HG02840 (cell line): Measurements from ENCODE around the gene NDUFB3.
"Not testable (repeated sequence)": the region's sequence is repeated elsewhere in the genome, so short reads cannot be mapped to it uniquely, and the experiment has no call there.

Source experiments
- ATAC-seq: cut with Tn5 transposase; IDR thresholded peaks from one replicate; pipeline ENCODE4 v1.9.1; 2021; ENCODE audit warnings: mild to moderate bottlenecking, moderate library complexity, moderate number of reproducible peaks; ENCODE audit not compliant: unreplicated experiment, low FRiP score

The NDUFB3 gene

GRCh38 chr2:201084863-201085262 is 13.1 kb downstream of the NDUFB3 start:
- no peak for ATAC-seq

GRCh38 chr2:201090574-201090973 is 18.8 kb downstream of the NDUFB3 start:
- no peak for ATAC-seq

DNA sequence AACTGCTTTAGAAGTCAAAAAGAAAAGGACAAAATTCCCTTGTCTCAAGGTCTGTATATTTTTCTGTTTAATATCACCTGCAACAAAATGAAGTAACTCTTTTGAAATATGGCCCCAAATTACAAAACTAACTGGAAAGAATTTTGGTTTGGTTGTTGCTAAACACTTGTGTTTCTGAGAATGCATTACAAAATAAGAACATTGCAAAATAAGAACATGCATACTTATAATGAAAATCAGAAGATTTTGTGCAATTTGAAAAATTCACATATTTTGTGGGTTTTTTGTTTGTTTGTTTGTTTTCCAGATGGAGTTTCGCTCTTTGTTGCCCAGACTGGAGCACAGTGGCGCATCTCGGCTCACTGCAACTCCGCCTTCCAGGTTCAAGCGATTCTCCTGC is 21.8 kb downstream of the NDUFB3 start:
- no peak for ATAC-seq

- no peak for ATAC-seq
Measured at GRCh38 chr2:201100497-201100896, 28.7 kb downstream of the NDUFB3 start.

GRCh38 chr2:201105759-201106158 is 34.0 kb downstream of the NDUFB3 start:
- ATAC-seq = no peak

GRCh38 chr2:201107624-201108023 is 35.8 kb downstream of the NDUFB3 start:
- no peak for ATAC-seq

DNA sequence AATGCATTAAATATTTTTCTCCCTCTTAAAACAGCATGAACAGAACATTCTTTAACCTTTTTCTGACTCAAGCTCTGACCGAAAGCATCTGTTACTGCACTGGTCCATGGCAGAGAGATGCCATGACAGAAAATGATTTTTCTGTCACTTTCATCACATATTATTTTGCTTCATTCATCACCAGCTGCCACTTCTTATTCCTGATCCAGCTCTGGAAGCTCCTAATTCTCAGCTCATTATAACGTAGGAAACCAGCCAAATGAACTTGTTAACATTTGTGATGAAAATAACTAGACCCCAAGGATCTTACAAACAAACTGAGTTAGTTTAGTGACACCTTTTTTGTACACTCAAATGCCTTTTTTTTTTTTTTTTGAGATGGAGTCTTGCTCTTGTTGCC is 36.5 kb downstream of the NDUFB3 start:
- ATAC-seq = no peak

- no peak for ATAC-seq
Measured at GRCh38 chr2:201109186-201109585, 37.4 kb downstream of the NDUFB3 start.

- no peak for ATAC-seq
Measured at GRCh38 chr2:201110615-201111014, 38.8 kb downstream of the NDUFB3 start.

GRCh38 chr2:201111096-201111495 is 39.3 kb downstream of the NDUFB3 start:
- ATAC-seq = no peak

DNA sequence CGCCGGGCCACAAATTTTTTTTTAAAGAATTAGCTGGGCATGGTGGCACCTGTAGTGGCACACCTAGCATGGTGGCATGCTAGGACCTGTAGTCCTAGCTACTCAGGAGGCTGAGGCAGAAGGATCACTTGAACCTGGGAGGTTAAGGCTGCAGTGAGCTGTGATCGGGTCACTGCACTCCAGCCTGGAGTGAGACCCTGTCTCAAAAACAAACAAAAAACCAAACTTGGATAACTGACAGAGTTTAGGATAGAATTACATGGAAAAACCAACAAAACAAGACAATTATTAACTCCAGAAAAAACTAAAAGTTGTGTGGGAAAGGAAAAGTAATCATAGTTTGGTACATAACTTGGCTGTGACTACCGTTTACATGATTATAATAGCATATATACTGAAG is 42.5 kb downstream of the NDUFB3 start:
- ATAC-seq = no peak

GRCh38 chr2:201114846-201115245 is 43.0 kb downstream of the NDUFB3 start:
- no peak for ATAC-seq

DNA sequence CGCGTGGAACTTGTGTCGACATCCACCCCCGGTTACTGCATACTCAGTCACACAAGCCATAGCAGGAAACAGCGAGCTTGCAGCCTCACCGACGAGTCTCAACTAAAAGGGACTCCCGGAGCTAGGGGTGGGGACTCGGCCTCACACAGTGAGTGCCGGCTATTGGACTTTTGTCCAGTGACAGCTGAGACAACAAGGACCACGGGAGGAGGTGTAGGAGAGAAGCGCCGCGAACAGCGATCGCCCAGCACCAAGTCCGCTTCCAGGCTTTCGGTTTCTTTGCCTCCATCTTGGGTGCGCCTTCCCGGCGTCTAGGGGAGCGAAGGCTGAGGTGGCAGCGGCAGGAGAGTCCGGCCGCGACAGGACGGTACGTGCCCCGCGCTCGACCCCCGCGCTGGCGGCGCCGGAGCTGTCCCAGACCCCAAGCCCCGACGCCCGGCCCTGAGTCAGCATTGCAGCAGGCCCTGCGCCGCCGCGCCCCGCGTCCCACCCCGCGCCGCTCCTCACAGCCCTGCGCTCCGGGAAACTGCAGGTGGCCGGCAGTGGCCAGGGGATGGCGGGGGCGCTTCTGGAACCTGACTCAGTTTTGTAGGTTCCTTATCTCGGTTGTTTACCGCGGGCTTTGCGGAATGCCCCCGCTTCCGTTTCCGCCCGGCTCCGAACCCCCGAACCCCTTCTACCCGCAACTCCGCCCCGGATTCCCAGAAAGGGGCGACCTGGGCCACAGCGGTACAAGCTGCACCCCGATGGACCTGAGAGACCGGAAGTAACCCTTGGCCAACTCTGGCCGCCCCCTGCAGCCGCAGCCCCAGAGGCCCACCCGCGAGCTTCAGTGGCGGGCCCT is 44.5 kb downstream of the NDUFB3 start, which contains the start of gene CFLAR:
Gene CFLAR (plus strand): TSS at position 50 of the 844 bp plus-strand sequence. CDS start 13,702 bp downstream, outside the sequence.
- ATAC-seq = peak; percentile 27

DNA sequence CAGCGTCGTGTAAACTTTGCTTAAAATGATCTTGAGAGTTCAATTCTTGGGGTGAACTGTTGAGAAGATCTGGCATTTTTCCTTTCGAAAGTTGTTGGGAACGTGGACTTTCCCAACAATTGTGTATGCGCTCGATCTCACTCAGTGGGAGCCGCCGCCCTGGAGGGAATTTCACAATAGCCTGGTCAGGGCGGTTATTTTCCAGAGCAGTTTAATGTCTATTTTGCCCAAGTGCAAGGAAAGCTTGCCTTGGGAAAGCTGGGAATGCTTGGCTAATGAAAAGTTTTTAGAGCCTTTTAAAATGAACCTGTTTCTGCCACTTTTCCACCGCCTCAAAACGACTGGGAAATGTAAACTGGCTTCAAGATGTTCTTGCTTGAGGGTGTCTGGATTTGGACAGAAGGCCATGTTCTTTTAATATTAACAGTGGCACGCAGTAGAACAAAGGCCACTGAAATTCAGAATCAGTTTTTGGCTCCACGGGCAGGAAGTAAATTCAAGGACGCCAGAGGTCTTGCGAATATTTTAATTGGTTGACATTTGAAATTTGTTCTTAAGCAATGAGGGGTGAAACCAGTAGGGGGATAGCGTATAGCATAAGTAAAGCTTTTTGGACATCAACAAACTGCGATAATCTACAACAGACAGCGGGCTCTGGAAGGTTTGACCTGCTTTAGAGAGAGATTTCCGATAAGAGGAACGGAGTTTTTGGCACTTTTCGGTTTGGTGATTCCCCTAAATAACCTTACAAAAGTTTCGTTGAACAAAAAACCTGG is 45.3 kb downstream of the NDUFB3 start:
- peak; percentile 25 for ATAC-seq

DNA sequence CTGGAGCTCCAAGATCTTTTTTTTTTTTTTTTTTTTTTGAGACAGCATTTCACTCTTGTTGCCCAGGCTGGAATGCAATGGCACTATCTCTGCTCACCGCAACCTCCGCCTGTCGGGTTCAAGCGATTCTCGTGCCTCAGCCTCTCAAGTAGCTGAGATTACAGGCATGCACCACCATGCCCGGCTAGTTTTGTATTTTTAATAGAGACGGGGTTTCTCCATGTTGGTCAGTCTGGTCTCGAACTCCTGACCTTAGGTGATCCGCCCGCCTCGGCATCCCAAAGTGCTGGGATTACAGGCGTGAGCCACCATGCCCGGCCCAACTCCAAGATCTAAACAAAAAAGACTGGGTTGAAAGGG is 45.9 kb downstream of the NDUFB3 start:
- ATAC-seq = not testable (repeated sequence)

DNA sequence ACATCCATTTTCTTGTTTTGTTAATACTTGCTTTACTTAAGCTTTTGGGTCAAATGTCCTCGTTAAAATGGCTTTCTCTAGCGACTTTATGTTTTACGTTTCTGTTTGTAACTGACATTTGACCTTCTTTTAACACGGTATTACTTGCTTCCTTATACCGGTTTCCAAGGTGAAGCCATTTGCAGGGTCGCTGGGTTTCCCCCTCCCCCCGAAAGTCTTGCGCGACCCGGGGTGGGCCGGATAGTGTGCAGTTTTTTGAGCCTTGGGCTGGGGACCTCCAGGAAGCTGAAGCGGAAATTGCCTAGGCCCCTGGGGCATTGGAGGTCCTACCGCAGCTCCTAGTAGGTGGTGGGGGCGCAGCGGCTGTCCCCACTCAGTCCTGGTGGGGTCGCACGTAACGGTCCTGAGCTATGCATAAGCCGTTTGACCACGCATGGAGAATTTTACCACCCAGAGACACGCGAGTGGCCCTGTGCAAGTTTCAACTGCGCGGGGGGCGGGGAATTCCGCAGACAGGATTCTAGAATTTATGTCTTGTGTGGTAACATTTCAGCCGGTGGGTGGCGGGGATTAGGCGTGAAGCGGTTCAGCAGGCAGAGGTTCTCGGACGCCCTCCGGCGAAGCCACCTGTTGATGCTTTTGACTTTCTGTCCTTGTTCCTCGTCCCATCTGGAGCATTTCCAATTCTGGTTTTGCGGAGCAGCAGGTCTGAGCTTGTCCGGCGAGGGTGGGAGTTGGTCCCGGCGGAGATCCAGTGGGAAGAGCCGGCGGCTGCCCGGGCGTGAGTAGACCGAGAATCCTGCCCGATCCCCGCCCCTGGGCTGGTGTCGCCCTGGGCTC is 46.5 kb downstream of the NDUFB3 start:
- ATAC-seq = peak; percentile 44

DNA sequence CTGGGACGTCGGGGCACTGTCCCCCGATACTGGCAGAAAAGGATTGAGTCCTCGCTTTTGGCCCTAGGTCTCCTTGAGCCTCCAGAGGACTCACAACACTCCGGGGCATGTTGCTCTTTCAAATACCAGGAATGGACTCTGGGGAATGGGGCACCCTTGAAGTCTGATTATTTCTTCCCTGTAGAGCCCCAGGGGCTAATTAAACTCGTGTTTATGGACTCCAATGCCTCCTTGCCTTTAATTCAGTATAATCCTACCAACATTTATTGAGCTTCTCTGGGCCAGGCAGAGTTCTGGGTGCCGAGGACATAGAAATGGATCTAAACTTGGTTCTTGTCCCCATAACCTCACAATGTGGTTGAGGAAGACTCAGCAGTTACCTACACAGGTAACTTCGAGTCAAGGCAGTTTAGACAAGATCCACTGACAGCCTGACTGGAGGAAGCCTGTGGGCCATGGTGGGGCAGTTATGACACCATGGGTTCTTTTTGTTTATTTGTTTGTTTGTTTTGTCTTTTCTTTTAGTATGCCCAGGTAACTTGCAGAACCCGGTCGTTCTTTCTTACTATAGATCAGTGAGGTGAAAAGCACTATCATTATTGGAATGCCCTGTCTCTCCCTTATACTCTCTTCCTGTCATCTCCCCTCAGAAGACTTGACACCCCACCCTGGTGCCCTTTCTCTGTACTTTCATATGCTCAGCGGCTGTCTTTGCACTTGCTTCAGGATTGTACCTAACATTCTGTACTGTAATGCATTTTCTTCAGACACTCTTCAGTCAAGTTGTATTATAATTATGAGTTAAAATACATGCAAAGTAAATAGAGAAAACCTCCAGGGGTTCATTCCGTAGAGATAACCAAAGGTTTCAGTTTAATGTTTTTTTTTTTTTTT is 47.4 kb downstream of the NDUFB3 start:
- ATAC-seq = no peak

GRCh38 chr2:201122276-201122675 is 50.5 kb downstream of the NDUFB3 start:
- no peak for ATAC-seq

GRCh38 chr2:201126308-201127151 is 54.7 kb downstream of the NDUFB3 start:
- ATAC-seq = no peak
